ENCODE measurements around the gene EPB41. TPM values are rescaled to one million over a fixed set of nuclear protein-coding genes. Genes with fewer than 3 reads are reported as not detected.

EPB41 gene
- total and polyA plus RNA-seq, 2 experiments from 2014 or later: 26.8 to 112 TPM

DNA sequence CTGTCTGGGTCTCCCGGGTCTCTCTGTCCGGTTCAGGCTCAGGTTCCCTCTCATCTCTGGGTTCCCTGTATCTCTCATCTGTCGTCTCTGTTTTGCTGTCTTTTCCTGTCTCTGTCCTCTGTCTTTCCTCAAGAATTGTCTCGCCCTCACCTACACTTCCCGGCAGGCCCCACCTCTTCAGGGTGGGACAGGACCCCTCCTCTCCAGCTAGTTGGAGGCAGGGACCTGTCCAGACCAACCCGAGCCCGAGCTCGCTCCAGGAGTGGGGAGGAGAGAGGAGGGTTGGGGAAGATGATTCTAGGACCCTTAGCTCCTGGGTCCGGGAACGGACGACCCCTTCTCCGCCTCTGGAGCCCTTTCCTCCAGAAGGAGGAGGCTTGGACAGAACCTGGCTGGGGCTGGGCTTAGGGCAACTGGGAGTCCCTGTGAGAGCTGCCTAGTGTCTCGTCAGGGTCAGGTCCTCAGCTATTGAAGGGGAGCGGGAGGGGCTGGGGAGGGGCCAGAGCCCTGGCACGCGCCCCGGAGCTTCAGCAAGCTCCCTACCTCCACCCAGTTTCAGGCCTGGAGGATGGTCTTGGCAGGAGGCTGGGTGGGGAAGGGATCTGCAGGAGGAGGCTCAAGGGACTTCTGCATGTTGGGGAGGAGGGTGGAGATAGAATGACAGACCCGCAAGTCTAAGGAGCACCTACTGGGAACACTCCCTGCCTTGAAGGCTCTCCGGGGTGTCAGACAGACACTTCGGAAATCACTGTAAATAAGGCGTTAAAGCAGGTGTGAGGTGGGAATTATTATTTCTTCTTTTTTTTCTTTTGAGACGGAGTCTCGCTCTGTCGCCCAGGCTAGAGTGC is 26.3 kb upstream of the EPB41 start:
- peaks cover 16% of the 10 kb centered on the region; the same call in 1 of the 2 replicates for H3K27me3 ChIP-seq (ENCODE audit: insufficient read depth)
- H3K4me1 Mint-ChIP-seq: peaks cover 35% of the 10 kb centered on the region
- TF ChIP-seq STAT1 (IDR thresholded peaks at IDR 0.05; ENCODE audit: unreplicated experiment) (no peak), ZNF331 (CRISPR knock-in tag; IDR thresholded peaks at IDR 0.05; ENCODE audit: low read depth) (no peak), NANOG (IDR thresholded peaks at IDR 0.05; ENCODE audit: borderline replicate concordance) (no peak), POLR2AphosphoS5 (IDR thresholded peaks at IDR 0.05; ENCODE audit: low read depth) (no peak), EZH2 (IDR thresholded peaks at IDR 0.05; ENCODE audit: low read depth, unreplicated experiment) (no peak), EZH2phosphoT487 (IDR thresholded peaks at IDR 0.05; ENCODE audit: unreplicated experiment) (no peak), JUNB (IDR thresholded peaks at IDR 0.05; ENCODE audit: unreplicated experiment) (no peak), CREB1 (CRISPR knock-in tag; IDR thresholded peaks at IDR 0.05; ENCODE audit: low read depth) (no peak), ZNF114 (CRISPR knock-in tag; IDR thresholded peaks at IDR 0.05) (no peak)
- TF ChIP-seq, protein P1, sequence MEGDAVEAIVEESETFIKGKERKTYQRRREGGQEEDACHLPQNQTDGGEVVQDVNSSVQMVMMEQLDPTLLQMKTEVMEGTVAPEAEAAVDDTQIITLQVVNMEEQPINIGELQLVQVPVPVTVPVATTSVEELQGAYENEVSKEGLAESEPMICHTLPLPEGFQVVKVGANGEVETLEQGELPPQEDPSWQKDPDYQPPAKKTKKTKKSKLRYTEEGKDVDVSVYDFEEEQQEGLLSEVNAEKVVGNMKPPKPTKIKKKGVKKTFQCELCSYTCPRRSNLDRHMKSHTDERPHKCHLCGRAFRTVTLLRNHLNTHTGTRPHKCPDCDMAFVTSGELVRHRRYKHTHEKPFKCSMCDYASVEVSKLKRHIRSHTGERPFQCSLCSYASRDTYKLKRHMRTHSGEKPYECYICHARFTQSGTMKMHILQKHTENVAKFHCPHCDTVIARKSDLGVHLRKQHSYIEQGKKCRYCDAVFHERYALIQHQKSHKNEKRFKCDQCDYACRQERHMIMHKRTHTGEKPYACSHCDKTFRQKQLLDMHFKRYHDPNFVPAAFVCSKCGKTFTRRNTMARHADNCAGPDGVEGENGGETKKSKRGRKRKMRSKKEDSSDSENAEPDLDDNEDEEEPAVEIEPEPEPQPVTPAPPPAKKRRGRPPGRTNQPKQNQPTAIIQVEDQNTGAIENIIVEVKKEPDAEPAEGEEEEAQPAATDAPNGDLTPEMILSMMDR (conservative IDR thresholded peaks at IDR 0.05; ENCODE audit: low read depth in 2 of 2): no peak
- TF ChIP-seq, protein P2, sequence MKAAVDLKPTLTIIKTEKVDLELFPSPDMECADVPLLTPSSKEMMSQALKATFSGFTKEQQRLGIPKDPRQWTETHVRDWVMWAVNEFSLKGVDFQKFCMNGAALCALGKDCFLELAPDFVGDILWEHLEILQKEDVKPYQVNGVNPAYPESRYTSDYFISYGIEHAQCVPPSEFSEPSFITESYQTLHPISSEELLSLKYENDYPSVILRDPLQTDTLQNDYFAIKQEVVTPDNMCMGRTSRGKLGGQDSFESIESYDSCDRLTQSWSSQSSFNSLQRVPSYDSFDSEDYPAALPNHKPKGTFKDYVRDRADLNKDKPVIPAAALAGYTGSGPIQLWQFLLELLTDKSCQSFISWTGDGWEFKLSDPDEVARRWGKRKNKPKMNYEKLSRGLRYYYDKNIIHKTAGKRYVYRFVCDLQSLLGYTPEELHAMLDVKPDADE (IDR thresholded peaks at IDR 0.05): no peak
- TF ChIP-seq, protein P3, sequence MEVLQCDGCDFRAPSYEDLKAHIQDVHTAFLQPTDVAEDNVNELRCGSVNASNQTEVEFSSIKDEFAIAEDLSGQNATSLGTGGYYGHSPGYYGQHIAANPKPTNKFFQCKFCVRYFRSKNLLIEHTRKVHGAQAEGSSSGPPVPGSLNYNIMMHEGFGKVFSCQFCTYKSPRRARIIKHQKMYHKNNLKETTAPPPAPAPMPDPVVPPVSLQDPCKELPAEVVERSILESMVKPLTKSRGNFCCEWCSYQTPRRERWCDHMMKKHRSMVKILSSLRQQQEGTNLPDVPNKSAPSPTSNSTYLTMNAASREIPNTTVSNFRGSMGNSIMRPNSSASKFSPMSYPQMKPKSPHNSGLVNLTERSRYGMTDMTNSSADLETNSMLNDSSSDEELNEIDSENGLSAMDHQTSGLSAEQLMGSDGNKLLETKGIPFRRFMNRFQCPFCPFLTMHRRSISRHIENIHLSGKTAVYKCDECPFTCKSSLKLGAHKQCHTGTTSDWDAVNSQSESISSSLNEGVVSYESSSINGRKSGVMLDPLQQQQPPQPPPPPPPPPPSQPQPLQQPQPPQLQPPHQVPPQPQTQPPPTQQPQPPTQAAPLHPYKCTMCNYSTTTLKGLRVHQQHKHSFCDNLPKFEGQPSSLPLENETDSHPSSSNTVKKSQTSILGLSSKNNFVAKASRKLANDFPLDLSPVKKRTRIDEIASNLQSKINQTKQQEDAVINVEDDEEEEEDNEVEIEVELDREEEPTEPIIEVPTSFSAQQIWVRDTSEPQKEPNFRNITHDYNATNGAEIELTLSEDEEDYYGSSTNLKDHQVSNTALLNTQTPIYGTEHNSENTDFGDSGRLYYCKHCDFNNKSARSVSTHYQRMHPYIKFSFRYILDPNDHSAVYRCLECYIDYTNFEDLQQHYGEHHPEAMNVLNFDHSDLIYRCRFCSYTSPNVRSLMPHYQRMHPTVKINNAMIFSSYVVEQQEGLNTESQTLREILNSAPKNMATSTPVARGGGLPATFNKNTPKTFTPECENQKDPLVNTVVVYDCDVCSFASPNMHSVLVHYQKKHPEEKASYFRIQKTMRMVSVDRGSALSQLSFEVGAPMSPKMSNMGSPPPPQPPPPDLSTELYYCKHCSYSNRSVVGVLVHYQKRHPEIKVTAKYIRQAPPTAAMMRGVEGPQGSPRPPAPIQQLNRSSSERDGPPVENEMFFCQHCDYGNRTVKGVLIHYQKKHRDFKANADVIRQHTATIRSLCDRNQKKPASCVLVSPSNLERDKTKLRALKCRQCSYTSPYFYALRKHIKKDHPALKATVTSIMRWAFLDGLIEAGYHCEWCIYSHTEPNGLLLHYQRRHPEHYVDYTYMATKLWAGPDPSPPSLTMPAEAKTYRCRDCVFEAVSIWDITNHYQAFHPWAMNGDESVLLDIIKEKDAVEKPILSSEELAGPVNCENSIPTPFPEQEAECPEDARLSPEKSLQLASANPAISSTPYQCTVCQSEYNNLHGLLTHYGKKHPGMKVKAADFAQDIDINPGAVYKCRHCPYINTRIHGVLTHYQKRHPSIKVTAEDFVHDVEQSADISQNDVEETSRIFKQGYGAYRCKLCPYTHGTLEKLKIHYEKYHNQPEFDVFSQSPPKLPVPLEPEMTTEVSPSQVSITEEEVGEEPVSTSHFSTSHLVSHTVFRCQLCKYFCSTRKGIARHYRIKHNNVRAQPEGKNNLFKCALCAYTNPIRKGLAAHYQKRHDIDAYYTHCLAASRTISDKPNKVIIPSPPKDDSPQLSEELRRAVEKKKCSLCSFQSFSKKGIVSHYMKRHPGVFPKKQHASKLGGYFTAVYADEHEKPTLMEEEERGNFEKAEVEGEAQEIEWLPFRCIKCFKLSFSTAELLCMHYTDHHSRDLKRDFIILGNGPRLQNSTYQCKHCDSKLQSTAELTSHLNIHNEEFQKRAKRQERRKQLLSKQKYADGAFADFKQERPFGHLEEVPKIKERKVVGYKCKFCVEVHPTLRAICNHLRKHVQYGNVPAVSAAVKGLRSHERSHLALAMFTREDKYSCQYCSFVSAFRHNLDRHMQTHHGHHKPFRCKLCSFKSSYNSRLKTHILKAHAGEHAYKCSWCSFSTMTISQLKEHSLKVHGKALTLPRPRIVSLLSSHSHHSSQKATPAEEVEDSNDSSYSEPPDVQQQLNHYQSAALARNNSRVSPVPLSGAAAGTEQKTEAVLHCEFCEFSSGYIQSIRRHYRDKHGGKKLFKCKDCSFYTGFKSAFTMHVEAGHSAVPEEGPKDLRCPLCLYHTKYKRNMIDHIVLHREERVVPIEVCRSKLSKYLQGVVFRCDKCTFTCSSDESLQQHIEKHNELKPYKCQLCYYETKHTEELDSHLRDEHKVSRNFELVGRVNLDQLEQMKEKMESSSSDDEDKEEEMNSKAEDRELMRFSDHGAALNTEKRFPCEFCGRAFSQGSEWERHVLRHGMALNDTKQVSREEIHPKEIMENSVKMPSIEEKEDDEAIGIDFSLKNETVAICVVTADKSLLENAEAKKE (CRISPR knock-in tag; IDR thresholded peaks at IDR 0.05): no peak
- TF ChIP-seq, protein P4, sequence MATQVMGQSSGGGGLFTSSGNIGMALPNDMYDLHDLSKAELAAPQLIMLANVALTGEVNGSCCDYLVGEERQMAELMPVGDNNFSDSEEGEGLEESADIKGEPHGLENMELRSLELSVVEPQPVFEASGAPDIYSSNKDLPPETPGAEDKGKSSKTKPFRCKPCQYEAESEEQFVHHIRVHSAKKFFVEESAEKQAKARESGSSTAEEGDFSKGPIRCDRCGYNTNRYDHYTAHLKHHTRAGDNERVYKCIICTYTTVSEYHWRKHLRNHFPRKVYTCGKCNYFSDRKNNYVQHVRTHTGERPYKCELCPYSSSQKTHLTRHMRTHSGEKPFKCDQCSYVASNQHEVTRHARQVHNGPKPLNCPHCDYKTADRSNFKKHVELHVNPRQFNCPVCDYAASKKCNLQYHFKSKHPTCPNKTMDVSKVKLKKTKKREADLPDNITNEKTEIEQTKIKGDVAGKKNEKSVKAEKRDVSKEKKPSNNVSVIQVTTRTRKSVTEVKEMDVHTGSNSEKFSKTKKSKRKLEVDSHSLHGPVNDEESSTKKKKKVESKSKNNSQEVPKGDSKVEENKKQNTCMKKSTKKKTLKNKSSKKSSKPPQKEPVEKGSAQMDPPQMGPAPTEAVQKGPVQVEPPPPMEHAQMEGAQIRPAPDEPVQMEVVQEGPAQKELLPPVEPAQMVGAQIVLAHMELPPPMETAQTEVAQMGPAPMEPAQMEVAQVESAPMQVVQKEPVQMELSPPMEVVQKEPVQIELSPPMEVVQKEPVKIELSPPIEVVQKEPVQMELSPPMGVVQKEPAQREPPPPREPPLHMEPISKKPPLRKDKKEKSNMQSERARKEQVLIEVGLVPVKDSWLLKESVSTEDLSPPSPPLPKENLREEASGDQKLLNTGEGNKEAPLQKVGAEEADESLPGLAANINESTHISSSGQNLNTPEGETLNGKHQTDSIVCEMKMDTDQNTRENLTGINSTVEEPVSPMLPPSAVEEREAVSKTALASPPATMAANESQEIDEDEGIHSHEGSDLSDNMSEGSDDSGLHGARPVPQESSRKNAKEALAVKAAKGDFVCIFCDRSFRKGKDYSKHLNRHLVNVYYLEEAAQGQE (IDR thresholded peaks at IDR 0.05; ENCODE audit: unreplicated experiment): no peak
- no peaks in the 10 kb centered on the region; the same call in 2 of the 3 replicates for H3K9me3 Mint-ChIP-seq
- H3K79me2 ChIP-seq (replicated peaks; ENCODE audit: insufficient read depth): no peaks in the 10 kb centered on the region
- H2AFZ ChIP-seq: peak overlapping the region; percentile 92
- H3K27me3 Mint-ChIP-seq (ENCODE audit: insufficient read depth, low read depth, poor library complexity): peaks cover 29% of the 10 kb centered on the region
- peak overlapping the region; percentile 89 for H3K4me3 Mint-ChIP-seq
- no peaks in the 10 kb centered on the region for H3K36me3 Mint-ChIP-seq (ENCODE audit: low read depth)
- no peak overlapping the region for H3K27ac ChIP-seq (ENCODE audit: low read depth)
- peaks cover 33% of the 10 kb centered on the region for H3K4me1 ChIP-seq (ENCODE audit: insufficient read depth)
- H3K36me3 ChIP-seq (ENCODE audit: insufficient read depth): no peaks in the 10 kb centered on the region
- peaks cover 11% of the 10 kb centered on the region for H3F3A ChIP-seq (replicated peaks; ENCODE audit: low read depth)
- ATAC-seq (peak; percentile 24), DNase-seq (ENCODE audit: low spot score) (peak; percentile 70)
- no peaks in the 10 kb centered on the region for H3K9me2 ChIP-seq (ENCODE audit: insufficient read depth)
- no peaks in the 10 kb centered on the region for H4K20me1 ChIP-seq (replicated peaks; ENCODE audit: insufficient read depth)
- peak overlapping the region; percentile 81 for H3K4me2 ChIP-seq
- H3K27ac Mint-ChIP-seq: no peak overlapping the region
- peak overlapping the region; percentile 95 for H3K4me3 ChIP-seq
